Measurements from ENCODE around the gene MUC6.

DNA sequence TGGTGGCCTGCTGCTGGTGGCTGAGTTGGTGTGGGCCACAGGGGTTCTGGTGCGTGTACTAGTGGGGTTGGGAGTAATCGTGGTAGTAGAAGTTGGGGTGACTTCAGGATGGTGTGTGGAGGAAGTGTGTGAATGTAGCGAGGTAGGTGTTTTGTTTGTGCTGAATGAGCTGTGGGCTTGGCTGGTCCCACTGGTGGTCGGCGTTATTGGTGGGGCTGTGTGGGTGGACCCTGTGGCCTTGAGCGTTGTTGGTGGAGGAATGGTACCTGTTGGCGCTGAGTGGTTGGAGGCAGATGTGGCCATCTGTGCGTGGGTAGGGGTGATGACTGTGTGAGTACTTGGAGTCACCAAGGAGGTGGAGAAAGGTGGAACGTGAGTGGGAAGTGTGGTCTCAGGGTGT is 18.4 kb downstream of the MUC6 start:
- no peak for TF ChIP-seq POLR2A (IDR thresholded peaks at IDR 0.05; ENCODE audit: low read length)
- no peak for TF ChIP-seq GATA1 (IDR thresholded peaks at IDR 0.05; ENCODE audit: low read depth, low read length)
